GM19035 (cell line): ENCODE data around the gene CCNJL.
"Not testable (repeated sequence)": the region's sequence is repeated elsewhere in the genome, so short reads cannot be mapped to it uniquely, and the experiment has no call there.

Source experiments
- ATAC-seq: cut with Tn5 transposase; IDR thresholded peaks from one replicate; pipeline ENCODE4 v1.9.1; 2021; ENCODE audit not compliant: unreplicated experiment

CCNJL gene

GRCh38 chr5:160263326-160263855, 49.0 kb downstream of the CCNJL start:
- ATAC-seq = no peak

DNA sequence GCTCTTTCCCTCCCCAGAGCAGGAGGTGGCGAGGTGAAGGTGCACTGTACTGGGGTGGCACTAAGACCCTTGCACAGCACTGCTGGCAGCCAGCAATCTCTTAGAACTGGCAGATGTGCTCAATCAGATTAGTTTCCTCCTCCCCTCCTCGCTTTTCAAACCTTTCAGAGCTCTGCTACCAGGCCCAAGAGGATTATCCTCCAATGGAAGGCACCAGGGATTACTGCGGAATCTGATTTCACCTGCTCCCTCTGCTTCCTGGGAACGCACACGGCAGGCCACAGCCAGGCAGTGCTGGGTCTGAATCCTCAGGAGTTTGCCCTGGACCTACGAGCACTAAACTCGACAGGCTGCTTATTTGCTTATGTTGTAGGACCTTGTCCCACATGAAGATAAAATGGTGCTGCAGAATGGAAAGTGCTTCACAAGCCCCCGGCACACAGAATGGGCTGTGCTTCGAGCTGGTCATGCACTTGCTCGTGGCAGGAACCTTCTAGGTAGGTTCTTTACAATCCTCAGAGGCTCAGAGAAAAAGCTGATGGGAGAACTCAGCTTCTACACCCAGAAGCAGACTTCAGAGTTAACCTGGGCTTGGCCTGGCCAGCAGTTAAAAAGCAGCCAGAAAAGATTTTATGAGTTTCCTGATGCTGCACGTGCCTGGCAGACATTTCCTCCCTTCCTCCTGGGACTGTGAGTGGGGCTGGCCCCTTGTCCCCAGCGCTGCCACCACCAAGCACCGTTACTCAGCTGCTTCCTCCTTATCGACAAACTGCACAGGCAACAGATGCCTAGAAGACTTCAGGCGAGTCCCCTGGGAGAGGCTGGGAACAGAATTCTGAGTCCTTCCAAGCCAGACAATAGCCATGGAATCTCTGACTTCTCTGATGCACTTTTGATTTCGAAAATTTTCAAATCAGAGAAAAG, 50.0 kb downstream of the CCNJL start:
- ATAC-seq = no peak

- no peak for ATAC-seq
These were observed 51.2 kb downstream of the CCNJL start for GRCh38 chr5:160260881-160261815.

GRCh38 chr5:160260006-160260775, 52.2 kb downstream of the CCNJL start:
- no peak for ATAC-seq

DNA sequence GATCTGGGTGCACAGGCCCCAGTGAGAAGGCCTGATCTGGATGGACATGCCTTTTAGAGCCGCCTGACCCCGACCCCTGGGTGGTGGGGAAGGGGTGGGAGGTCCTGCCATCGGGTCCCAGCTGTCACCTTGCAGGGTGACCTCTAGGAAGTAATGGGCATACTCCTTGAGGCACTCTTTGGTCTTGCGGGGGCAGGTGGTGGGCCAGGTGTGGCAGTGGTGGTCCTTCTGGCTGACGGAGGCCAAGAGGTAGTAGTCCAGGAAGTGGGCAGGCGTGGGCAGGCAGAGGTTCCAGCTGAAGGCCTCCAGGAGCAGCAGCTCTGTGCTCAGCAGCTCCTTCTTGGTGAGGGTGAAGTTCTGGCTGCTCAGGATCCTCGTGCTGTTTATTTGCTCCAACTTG, 53.0 kb downstream of the CCNJL start:
- no peak for ATAC-seq

DNA sequence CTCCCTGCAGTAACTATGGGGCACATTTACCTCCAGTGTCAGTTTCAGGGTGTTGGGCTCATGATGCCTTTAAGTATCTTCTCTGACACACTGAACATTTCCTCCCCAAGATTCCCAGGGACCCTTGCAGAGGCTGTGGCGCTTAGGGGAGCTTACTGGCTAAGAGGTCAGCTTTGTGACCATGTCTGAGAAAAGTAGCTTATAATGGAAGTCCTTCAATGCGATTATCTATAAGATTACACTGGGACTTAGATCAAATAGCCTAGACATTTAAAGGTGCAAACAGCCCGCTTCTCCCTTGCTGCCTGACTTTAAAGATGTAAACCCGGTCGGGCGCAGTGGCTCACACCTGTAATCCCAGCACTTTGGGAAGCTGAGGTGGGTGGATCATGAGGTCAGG, 57.7 kb downstream of the CCNJL start:
- no peak for ATAC-seq

DNA sequence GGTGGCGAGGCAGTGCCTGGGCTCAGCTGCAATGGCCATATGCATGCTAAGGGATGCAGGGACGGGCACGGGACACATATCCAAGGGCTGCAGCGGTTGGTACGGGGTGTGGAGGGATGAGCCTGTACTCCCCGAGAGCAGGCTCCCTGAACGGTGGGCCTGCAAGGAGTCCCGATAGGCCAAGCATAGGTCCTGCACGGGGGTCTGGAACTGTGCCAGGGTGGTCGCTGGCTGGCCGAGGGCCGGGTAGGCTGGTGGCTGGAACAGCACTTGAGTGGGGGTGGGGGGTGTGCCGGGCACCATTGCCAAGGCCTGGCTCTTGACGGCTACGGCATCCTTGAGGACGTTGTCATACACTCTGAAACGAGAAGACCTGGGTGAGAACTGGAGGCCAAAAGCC, 58.9 kb downstream of the CCNJL start:
- ATAC-seq = no peak

GRCh38 chr5:160252916-160253315, 59.4 kb downstream of the CCNJL start:
- no peak for ATAC-seq

- ATAC-seq = no peak
These were observed 60.8 kb downstream of the CCNJL start for GRCh38 chr5:160251406-160252155.

DNA sequence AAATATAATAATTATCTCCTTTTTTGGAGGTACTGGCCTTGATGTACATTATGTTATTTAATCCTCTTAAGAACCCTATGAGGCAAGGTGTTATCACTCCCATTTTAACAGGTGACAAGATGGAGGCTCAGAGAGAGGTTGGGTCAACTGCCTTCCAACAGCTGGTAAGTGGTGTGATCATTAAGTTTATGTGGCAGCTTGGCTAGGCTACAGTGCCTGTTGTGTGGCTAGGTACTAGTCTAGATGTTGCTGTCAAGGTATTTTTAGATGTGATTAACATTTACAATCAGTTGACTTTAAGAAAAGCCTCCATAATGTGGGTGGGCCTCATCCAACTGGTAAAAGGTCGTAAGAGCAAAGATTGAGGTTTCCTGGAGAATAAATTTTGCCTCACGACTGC, 61.5 kb downstream of the CCNJL start:
- no peak for ATAC-seq

DNA sequence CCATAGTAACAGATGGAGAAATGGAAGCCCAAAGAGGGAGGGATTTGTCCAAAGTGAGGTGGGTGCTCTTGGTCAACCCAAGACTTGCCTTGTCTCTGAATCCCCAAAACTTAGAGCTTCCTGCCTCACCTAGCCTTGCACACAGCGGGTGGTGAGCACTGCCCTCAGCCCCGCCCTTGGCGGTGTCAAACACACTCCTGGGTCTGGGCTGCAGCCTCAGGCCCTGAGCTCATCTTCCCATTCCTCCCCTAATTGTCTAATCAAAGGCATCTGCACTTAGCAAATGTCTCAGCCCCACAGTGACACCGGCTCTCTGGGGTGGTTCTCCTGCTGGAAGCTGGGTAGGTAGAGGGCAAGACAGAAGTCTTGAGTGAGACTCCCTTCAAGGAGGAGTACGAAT, 62.1 kb downstream of the CCNJL start:
- ATAC-seq = no peak

DNA sequence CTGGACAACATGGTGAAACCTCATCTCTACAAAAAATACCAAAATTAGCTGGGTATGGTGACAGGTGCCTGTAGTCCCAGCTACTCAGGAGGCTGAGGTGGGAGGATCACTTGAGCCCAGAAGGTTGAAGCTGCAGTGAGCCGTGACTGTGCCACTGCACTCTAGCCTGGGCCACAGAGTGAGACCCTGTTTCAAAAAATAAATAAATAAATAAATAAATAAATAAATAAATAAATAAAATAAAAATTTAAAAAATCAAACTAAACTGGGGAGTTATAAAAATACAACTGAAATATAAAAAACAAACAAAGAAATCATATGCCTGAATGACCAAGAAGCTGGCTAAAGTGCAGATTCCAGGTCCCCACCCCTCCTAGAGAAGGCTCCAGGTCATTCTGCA, 62.8 kb downstream of the CCNJL start:
- ATAC-seq = not testable (repeated sequence)

DNA sequence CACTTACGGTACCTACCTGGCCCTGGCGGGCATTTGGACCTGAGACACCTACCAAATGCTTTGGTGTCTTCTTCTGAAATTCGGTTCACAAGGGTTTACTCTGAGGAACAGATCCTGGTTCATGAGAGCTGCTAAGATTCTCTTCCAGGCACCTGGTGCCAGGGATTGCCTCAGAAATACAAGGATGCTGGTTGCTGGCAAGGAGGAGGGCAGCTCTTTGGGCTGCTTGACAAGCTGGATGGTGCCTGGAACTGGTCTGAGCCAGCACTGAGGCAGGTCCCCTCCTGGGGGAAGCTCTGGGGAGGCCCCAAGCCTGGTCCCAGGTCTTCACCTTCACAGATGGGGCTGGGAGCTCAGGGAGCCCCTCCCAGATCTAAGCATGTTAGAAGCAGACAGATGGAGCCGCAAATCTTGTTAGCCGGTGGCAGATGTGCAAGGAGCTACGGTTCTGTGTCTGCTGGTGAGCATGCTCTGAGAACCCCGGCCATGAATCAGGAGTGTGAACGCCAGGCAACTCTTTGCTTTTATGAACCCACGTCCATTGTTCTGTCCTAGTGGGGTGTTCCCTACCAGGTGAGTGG, 66.8 kb downstream of the CCNJL start:
- ATAC-seq = no peak

- no peak for ATAC-seq
These were observed 70.2 kb downstream of the CCNJL start for GRCh38 chr5:160242145-160242544.

GRCh38 chr5:160240350-160240749, 72.0 kb downstream of the CCNJL start:
- no peak for ATAC-seq

GRCh38 chr5:160237571-160238093, 74.7 kb downstream of the CCNJL start:
- ATAC-seq = no peak

- ATAC-seq = no peak
These were observed 76.6 kb downstream of the CCNJL start for GRCh38 chr5:160235731-160236130.

- ATAC-seq = no peak
These were observed 79.1 kb downstream of the CCNJL start for GRCh38 chr5:160233215-160233614.

DNA sequence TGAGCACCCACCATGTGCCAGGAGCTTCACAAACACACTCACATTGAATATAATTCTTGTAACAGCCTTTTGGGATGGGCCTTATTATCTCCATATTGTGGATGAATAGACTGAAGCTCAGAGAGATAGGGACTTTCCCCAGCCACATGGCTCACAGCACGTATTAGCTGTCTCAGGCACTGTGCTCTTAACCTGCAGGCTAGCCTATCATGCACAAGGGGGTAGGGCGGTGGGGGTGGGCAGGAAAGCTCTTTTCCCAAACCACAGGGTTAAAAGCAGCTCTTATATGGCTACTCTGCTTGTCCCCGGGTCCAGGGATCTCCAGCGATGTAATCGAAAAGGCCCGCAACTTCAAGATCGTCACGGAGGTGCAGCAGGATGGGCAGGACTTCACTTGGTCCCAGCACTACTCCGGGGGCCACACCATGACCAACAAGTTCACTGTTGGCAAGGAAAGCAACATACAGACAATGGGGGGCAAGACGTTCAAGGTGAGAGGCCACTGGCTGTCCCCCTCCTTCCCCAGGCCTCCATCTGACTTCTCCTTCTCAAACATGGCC, 80.5 kb downstream of the CCNJL start:
- no peak for ATAC-seq
